Type B pancreatic cell (in vitro differentiated cells): ENCODE results near the gene XPC. TPM values are rescaled to one million over a fixed set of nuclear protein-coding genes. Genes with fewer than 3 reads are reported as not detected.

ENCODE experiments used
- DNase-seq: peaks from one replicate; pipeline ENCODE4 v3.0.0; 2021; ENCODE audit warnings: mixed read lengths; ENCODE audit not compliant: unreplicated experiment; ENCODE audit errors: extremely low spot score
- H3K27ac Mint-ChIP-seq: 2 replicates; pipeline ENCODE4 v1.8.0; 2021; ENCODE audit warnings: mild to moderate bottlenecking, mixed read lengths
- H3K27me3 Mint-ChIP-seq: 2 replicates; pipeline ENCODE4 v1.8.0; 2021; ENCODE audit warnings: mixed read lengths
- H3K36me3 Mint-ChIP-seq: 2 replicates; pipeline ENCODE4 v1.8.0; 2021; ENCODE audit warnings: mixed read lengths
- H3K4me1 Mint-ChIP-seq: one replicate; pipeline ENCODE4 v1.8.0; 2021; ENCODE audit warnings: mixed read lengths; ENCODE audit not compliant: unreplicated experiment
- H3K4me3 Mint-ChIP-seq: 2 replicates; pipeline ENCODE4 v1.8.0; 2021; ENCODE audit warnings: mild to moderate bottlenecking, mixed read lengths
- H3K9me3 Mint-ChIP-seq: 2 replicates; pipeline ENCODE4 v1.8.0; 2021; ENCODE audit warnings: mixed read lengths
- total RNA-seq: library from RNA; stranded (reverse); gene quantifications from 2 replicates; pipeline ENCODE4 v1.2.1, GENCODE V29; 2021; ENCODE audit warnings: low replicate concordance
- TF ChIP-seq, protein P1 (sequence below): fragments of 200-600 bp; sonication (generic); conservative IDR thresholded peaks from 2 replicates; pipeline ENCODE4 v1.5.0; 2021; ENCODE audit warnings: antibody characterized with exemption, mild to moderate bottlenecking

The XPC gene
- total RNA-seq, 1 donor from 2014 or later, result 44.2 TPM

DNA sequence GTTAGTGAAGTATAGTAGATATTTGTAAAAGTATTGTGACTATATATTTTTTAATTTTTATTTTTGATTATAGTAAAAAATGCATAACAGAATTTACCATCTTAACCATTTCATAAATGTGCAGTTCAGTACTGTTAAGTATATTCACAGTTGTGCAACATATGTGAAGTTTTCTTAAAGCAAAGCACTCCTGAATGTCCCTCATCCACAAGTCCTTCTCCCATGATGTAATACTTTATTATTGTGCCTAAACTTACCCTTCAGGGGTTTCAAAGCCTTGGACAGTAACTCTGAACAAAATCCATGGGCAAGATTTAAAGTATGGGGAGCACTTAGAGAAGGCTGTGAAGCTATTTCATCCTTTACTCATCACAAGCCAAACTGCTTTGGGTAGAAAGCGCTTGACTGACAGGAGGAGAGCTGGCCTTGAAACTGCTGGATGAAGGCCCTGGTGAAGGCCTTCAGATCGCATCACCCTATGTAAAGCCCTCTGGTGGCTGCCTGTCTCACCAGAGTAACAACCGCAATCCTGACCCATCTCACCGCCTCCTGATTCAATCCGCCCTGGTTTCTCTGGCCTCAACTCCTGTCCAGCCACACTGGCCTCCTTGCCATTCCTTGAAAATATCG is 28.3 kb upstream of the XPC start:
- Mint-ChIP-seq H3K4me1 (peaks cover 22% of the 10 kb centered on the region), H3K4me3 (no peak overlapping the region), H3K9me3 (no peaks in the 10 kb centered on the region), H3K36me3 (peaks cover 3% of the 10 kb centered on the region), H3K27ac (no peak overlapping the region), H3K27me3 (peaks cover 4% of the 10 kb centered on the region)
- TF ChIP-seq, protein P1, sequence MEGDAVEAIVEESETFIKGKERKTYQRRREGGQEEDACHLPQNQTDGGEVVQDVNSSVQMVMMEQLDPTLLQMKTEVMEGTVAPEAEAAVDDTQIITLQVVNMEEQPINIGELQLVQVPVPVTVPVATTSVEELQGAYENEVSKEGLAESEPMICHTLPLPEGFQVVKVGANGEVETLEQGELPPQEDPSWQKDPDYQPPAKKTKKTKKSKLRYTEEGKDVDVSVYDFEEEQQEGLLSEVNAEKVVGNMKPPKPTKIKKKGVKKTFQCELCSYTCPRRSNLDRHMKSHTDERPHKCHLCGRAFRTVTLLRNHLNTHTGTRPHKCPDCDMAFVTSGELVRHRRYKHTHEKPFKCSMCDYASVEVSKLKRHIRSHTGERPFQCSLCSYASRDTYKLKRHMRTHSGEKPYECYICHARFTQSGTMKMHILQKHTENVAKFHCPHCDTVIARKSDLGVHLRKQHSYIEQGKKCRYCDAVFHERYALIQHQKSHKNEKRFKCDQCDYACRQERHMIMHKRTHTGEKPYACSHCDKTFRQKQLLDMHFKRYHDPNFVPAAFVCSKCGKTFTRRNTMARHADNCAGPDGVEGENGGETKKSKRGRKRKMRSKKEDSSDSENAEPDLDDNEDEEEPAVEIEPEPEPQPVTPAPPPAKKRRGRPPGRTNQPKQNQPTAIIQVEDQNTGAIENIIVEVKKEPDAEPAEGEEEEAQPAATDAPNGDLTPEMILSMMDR, result no peak
- DNase-seq, result no peak

DNA sequence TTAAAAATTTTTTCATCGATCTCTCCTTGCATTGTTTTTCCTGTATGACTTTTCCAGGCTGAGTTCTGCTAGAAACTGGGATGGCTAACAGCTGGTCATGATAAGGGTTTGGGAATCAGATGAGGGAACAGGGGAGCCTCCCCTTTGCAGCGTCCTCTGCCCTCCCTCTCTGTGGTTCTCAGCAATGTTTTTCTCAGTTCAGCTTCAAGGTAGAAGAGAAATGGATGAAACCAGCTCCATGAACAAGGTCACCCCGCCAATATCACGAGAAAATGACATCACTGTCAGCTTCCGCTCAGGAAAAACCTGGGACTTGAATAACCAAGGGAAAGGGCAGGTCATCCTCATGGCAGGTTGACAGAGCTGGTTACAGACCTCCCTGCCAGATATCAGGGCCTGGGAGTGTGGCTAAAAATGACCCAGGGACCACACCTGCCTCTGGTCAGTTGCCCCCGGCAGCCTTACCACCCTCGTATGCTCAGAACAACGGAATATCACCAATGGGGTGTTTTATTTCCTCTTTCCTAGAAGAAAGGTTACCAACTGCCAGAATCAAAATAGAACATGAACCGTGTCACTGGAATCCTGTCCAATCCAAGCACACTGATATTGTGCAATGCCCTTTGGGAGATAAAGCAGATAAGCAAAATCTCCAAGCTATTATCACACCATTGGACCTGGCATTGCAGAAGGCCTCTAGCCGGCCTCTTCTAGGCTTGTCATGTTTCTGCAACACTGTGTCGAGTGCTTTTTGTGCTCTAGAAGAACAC is 26.3 kb upstream of the XPC start:
- Mint-ChIP-seq H3K27ac (no peak overlapping the region), H3K4me3 (no peak overlapping the region), H3K9me3 (no peaks in the 10 kb centered on the region), H3K27me3 (peaks cover 4% of the 10 kb centered on the region), H3K4me1 (peaks cover 10% of the 10 kb centered on the region), H3K36me3 (peaks cover 3% of the 10 kb centered on the region)
- TF ChIP-seq, protein P1, result no peak
- DNase-seq, result no peak

DNA sequence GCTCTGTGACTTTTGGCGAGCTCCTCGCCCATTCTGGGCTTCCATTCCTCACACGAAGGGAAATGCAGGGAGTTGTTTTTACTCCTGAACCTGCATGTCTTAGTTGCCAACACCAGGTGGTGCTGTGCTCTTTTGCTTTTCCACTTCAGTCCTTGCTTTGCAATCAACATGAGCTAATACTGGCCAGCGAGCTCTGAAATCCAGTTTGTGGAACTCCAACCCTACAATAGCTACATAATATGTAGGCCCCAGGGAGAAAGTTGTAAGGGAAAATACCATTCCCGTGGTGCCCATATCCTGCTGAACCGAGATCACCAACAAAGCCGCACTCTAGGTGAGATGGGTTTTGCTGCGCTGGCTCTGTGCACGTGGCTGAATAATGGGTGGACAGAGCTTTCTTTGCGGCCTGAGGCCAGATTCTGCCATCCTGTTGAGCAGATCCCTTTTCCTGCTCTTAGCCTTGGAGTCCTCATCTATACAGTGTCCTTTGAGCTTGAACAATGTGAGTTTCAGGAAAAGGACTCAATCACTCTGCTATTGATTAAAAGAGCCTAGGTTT is 25.2 kb upstream of the XPC start:
- Mint-ChIP-seq H3K36me3 (peaks cover 4% of the 10 kb centered on the region), H3K4me1 (peaks cover 6% of the 10 kb centered on the region), H3K9me3 (no peaks in the 10 kb centered on the region), H3K4me3 (no peak overlapping the region), H3K27me3 (no peaks in the 10 kb centered on the region), H3K27ac (peak overlapping the region; percentile 8)
- no peak for DNase-seq
- TF ChIP-seq, protein P1, result peak; percentile 93

DNA sequence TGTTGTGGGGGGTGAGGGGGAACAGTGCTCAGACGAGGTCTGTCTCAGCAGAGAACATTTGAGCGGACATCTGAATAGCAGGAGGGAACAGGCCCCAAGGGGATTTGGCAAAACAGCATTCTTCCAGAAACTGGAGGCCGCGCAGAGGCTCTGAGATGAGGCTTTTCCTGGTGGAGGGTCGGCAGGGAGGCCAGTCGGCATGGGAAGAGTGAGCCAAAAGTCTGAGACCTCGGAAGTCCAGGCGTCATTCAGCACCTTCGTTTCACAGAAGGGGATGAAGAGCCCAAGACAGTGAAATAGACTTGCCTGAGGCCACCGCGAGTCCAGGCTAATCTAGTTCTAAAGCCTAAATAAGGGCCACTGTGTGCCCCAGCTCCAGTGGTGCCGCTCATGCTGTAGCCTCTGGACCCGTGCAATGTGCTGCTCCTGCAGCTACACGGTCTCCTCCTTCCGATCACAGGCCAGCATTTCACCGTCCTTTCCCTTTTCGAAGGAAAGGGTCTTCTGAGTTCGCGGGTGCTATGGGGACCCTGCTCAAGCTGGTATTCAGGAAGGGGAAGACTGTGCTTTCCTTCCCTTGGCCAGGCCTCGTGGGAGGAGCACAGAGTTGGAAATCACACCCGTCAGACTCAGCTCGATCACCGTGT is 24.6 kb upstream of the XPC start:
- Mint-ChIP-seq H3K27me3 (no peaks in the 10 kb centered on the region), H3K4me3 (no peak overlapping the region), H3K36me3 (peaks cover 4% of the 10 kb centered on the region), H3K9me3 (no peaks in the 10 kb centered on the region), H3K4me1 (peaks cover 6% of the 10 kb centered on the region), H3K27ac (peak overlapping the region; percentile 8)
- no peak for DNase-seq
- TF ChIP-seq, protein P1, result no peak

DNA sequence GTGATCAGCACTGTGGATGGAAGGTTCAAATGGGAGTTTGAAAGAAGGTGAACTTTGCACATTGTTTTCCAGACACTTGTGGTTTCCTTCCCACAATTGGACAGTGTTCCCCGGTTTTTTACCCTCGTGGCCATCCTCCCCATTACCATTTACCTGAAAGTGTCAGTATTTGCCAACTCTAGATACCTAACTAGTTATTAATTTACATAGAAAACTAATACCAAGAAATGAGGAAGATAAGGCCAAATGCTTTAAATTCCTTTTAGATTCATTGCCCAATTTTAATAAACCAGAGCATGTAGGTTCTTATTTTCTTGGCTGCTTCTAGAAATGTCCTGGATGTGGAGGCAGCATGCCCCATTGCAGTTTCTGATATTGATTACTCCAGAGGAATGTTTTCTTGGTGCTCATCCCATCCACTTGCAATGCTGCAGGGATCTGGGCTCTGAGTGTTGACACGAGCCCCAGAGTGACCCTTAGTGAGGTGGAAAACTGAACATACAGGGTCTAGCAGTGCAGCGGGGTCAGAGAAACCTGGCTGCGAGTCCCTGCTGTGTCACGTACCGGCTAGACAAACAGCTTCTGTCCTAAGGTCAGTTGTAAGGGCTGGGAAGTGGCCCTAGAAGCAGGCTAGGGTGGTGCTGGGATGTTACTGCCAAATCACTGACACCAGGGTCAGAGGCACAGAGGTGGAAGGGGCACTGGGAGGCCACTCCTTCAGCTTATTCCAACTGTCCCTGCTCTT is 23.7 kb upstream of the XPC start:
- Mint-ChIP-seq H3K27me3 (no peaks in the 10 kb centered on the region), H3K36me3 (peaks cover 6% of the 10 kb centered on the region), H3K9me3 (no peaks in the 10 kb centered on the region), H3K4me1 (peaks cover 6% of the 10 kb centered on the region), H3K27ac (no peak overlapping the region), H3K4me3 (no peak overlapping the region)
- no peak for DNase-seq
- TF ChIP-seq, protein P1, result no peak
